CD14-positive monocyte (primary cell): ENCODE measurements around the gene CUBN. TPM values are rescaled to one million over a fixed set of nuclear protein-coding genes. Genes with fewer than 3 reads are reported as not detected.
A peak's percentile ranks its signal among the peaks of the same experiment; 100 is the strongest.

Experiments
- DNase-seq, 3 donors: peaks; one replicate each; pipeline ENCODE4 v3.0.0-alpha.2; 2011 to 2022
- H2AFZ ChIP-seq: 2 replicates; pipeline ENCODE4 v1.6.0; 2012; ENCODE audit warnings: mild to moderate bottlenecking, low read depth, low read length, inconsistent platforms; ENCODE audit not compliant: insufficient read depth, poor library complexity, severe bottlenecking
- H3K27ac ChIP-seq, 2 donors: 1 replicate in 1 of 2; 2 replicates in 1 of 2; pipeline ENCODE4 v1.5.1; 2012 to 2013; ENCODE audit warnings: low read length in 2 of 2, control low read depth in 1 of 2, inconsistent platforms in 1 of 2, low read depth in 1 of 2, mild to moderate bottlenecking in 1 of 2
- H3K27me3 ChIP-seq, 2 donors: one replicate each; pipeline versions ENCODE4 v1.6.0 to v1.6.1; 2011 to 2013; ENCODE audit warnings: low read length in 2 of 2; ENCODE audit not compliant: control insufficient read depth in 2 of 2, insufficient read depth in 2 of 2
- H3K36me3 ChIP-seq, 2 donors: replicated peaks in 1 of 2; 1 replicate in 1 of 2; 2 replicates in 1 of 2; pipeline versions ENCODE4 v1.5.1 to v1.6.1; 2012 to 2013; ENCODE audit warnings: low read length in 2 of 2, control low read depth in 1 of 2, inconsistent platforms in 1 of 2, mild to moderate bottlenecking in 1 of 2; ENCODE audit not compliant: insufficient read depth in 2 of 2, control insufficient read depth in 1 of 2
- H3K4me1 ChIP-seq, 2 donors: 1 replicate in 1 of 2; 2 replicates in 1 of 2; pipeline versions ENCODE4 v1.5.1 to v1.6.1; 2012 to 2013; ENCODE audit warnings: low read length in 2 of 2, control low read depth in 1 of 2, inconsistent platforms in 1 of 2, mild to moderate bottlenecking in 1 of 2, moderate library complexity in 1 of 2; ENCODE audit not compliant: insufficient read depth in 2 of 2, control insufficient read depth in 1 of 2
- H3K4me2 ChIP-seq: replicated peaks from 2 replicates; pipeline ENCODE3; 2012; ENCODE audit warnings: low read length, moderate library complexity, mild to moderate bottlenecking; ENCODE audit not compliant: poor library complexity, severe bottlenecking; ENCODE audit errors: extremely low read depth
- H3K4me3 ChIP-seq, 3 experiments: fragments of 200-600 bp in 1 of 3; sonication (generic) in 1 of 3; replicated peaks in 1 of 3; 1 replicate in 2 of 3; 2 replicates in 1 of 3; pipeline ENCODE4 v1.5.1; 2011 to 2013; ENCODE audit warnings: low read length in 3 of 3, mild to moderate bottlenecking in 3 of 3, control low read depth in 2 of 3, low read depth in 2 of 3, inconsistent platforms in 1 of 3, moderate library complexity in 1 of 3
- H3K79me2 ChIP-seq: 2 replicates; pipeline ENCODE4 v1.6.0; 2012; ENCODE audit warnings: mild to moderate bottlenecking, control low read depth, inconsistent platforms, low read length, moderate library complexity; ENCODE audit not compliant: insufficient read depth
- H3K9ac ChIP-seq: 2 replicates; pipeline ENCODE4 v1.6.0; 2017; ENCODE audit warnings: low read length, mild to moderate bottlenecking; ENCODE audit not compliant: insufficient read depth, poor library complexity, severe bottlenecking
- H3K9me3 ChIP-seq, 2 donors: replicated peaks in 1 of 2; 1 replicate in 1 of 2; 2 replicates in 1 of 2; pipeline versions ENCODE4 v1.5.1 to v1.6.1; 2012 to 2013; ENCODE audit warnings: low read length in 2 of 2, control low read depth in 1 of 2; ENCODE audit not compliant: control insufficient read depth in 1 of 2, insufficient read depth in 1 of 2
- H4K20me1 ChIP-seq: 2 replicates; pipeline ENCODE4 v1.6.0; 2012; ENCODE audit warnings: mild to moderate bottlenecking, low read length, control low read depth, moderate library complexity; ENCODE audit not compliant: insufficient read depth
- H3K27ac Mint-ChIP-seq, 7 donors: one replicate each; pipeline ENCODE4 v1.8.0; 2020; ENCODE audit warnings: mild to moderate bottlenecking in 7 of 7, mixed read lengths in 7 of 7, moderate library complexity in 6 of 7, inconsistent platforms in 2 of 7
- H3K27me3 Mint-ChIP-seq, 3 donors: one replicate each; pipeline ENCODE4 v1.8.0; 2021 to 2022; ENCODE audit warnings: low read depth in 3 of 3, mild to moderate bottlenecking in 3 of 3, mixed read lengths in 3 of 3, moderate library complexity in 3 of 3, inconsistent platforms in 1 of 3
- H3K36me3 Mint-ChIP-seq, 2 donors: one replicate each; pipeline ENCODE4 v1.8.0; 2020; ENCODE audit warnings: mixed read lengths in 2 of 2, inconsistent platforms in 1 of 2, mild to moderate bottlenecking in 1 of 2
- H3K4me1 Mint-ChIP-seq: one replicate; pipeline ENCODE4 v1.8.0; 2020; ENCODE audit warnings: mild to moderate bottlenecking, mixed read lengths
- H3K4me3 Mint-ChIP-seq, 2 donors: one replicate each; pipeline ENCODE4 v1.8.0; 2020; ENCODE audit warnings: mild to moderate bottlenecking in 2 of 2, mixed read lengths in 2 of 2, moderate library complexity in 1 of 2
- H3K9me3 Mint-ChIP-seq, 7 donors: one replicate each; pipeline ENCODE4 v1.8.0; 2020 to 2022; ENCODE audit warnings: mixed read lengths in 7 of 7, mild to moderate bottlenecking in 6 of 7, moderate library complexity in 6 of 7, inconsistent platforms in 2 of 7
- CTCF ChIP-seq: fragments of 200-600 bp; IDR thresholded peaks from one replicate; pipeline ENCODE4 v1.8.0; 2022; ENCODE audit warnings: antibody characterized with exemption, mild to moderate bottlenecking
- WGBS: methylation state at CpG from one replicate; pipeline ENCODE4 v1.1.5; 2013; ENCODE audit warnings: missing lambda C conversion rate; ENCODE audit not compliant: insufficient coverage; 5-methylcytosine and 5-hydroxymethylcytosine counted together
- intact Hi-C, 2 donors: fragments of 100-400 bp; cut with micrococcal nuclease; formaldehyde crosslinking; loops; one replicate each; pipeline versions ENCODE4 v1.15.0 to v1.15.1; 2023
- polyA plus RNA-seq, 3 donors: library from polyadenylated mRNA; depleted of rRNA in 1 of 3; unstranded in 2 of 3; stranded (reverse) in 1 of 3; fragments of 300-500 nt in 2 of 3; fragments of >200 nt in 1 of 3; fragmentation: Illumina TruSeq in 2 of 3; gene quantifications; 1 replicate in 2 of 3; 2 replicates in 1 of 3; pipeline ENCODE4 v1.2.3, GENCODE V29; 2012 to 2021

CUBN gene
- polyA plus RNA-seq, 3 donors, result 0.95 TPM; not detected in 2

GRCh38 chr10:17009212-17009700 lies 120.4 kb downstream of the CUBN start:
- intact Hi-C loops, result no loop called here
- Histone ChIP-seq H3K4me2 (no peak overlapping the region), H3K4me3 (no peak overlapping the region), H3K79me2 (no peaks in the 10 kb centered on the region), H3K9me3 (peaks cover 0 to 3% of the 10 kb centered on the region in 2 donors), H2AFZ (no peak overlapping the region), H4K20me1 (no peaks in the 10 kb centered on the region), H3K27ac (no peak overlapping the region), H3K36me3 (no peaks in the 10 kb centered on the region), H3K27me3 (no peaks in the 10 kb centered on the region), H3K4me1 (peaks cover 9 to 11% of the 10 kb centered on the region in 2 donors), H3K9ac (no peak overlapping the region)
- H3K4me3 Mint-ChIP-seq, result no peak overlapping the region
- no peaks in the 10 kb centered on the region for H3K36me3 Mint-ChIP-seq
- 94% methylated on average over 2 of the region's 3 CpGs for WGBS
- peak overlapping the region in 2 of 7 donors; percentile 10 to 79 for H3K27ac Mint-ChIP-seq
- DNase-seq, result no peak
- H3K4me1 Mint-ChIP-seq, result peaks cover 19% of the 10 kb centered on the region
- no peak for TF ChIP-seq CTCF
- H3K9me3 Mint-ChIP-seq, result peaks cover 0 to 8% (median 3%) of the 10 kb centered on the region in 7 donors
- peaks cover 0 to 14% (median 0%) of the 10 kb centered on the region in 3 donors for H3K27me3 Mint-ChIP-seq

- DNase-seq, result no peak
- H3K9ac ChIP-seq, result no peak overlapping the region
- H3K27ac ChIP-seq, result no peak overlapping the region
- no peaks in the 10 kb centered on the region for H3K79me2 ChIP-seq
- no peak overlapping the region for H3K27ac Mint-ChIP-seq
- intact Hi-C loops, result no loop called here
- no peaks in the 10 kb centered on the region for H4K20me1 ChIP-seq
- no peak overlapping the region for H3K4me3 ChIP-seq
- peaks cover 0 to 4% of the 10 kb centered on the region in 2 donors for H3K27me3 ChIP-seq
- peaks cover 0 to 15% (median 3%) of the 10 kb centered on the region in 3 donors for H3K27me3 Mint-ChIP-seq
- H3K4me3 Mint-ChIP-seq, result no peak overlapping the region
- H3K4me1 ChIP-seq, result peaks cover 3 to 5% of the 10 kb centered on the region in 2 donors
- H3K9me3 ChIP-seq, result peaks cover 0 to 3% of the 10 kb centered on the region in 2 donors
- peaks cover 0 to 8% (median 3%) of the 10 kb centered on the region in 7 donors for H3K9me3 Mint-ChIP-seq
- H2AFZ ChIP-seq, result no peak overlapping the region
- H3K4me1 Mint-ChIP-seq, result peaks cover 16% of the 10 kb centered on the region
- H3K36me3 ChIP-seq, result no peaks in the 10 kb centered on the region
- WGBS, result 31% methylated on average over 7 of the region's 8 CpGs
- no peak overlapping the region for H3K4me2 ChIP-seq
- H3K36me3 Mint-ChIP-seq, result no peaks in the 10 kb centered on the region
- TF ChIP-seq CTCF, result no peak
Measured at GRCh38 chr10:17007418-17007770, 122.2 kb downstream of the CUBN start.
